ENCODE results near the gene MILR1. TPM values are rescaled to one million over a fixed set of nuclear protein-coding genes. Genes with fewer than 3 reads are reported as not detected.

Gene MILR1
- total and polyA plus RNA-seq, 2 experiments from 2014 or later = not detected

GRCh38 chr17:64470625-64471024, 21.7 kb downstream of the MILR1 start:
- H3K27ac ChIP-seq = no peak overlapping the region
- H3K4me3 ChIP-seq = no peak overlapping the region
- no peaks in the 10 kb centered on the region for H3K9me3 ChIP-seq (ENCODE audit: low read depth)
- no peak for DNase-seq (ENCODE audit: low read depth in 1 of 2, low spot score in 1 of 2)
- TF ChIP-seq, protein P1, sequence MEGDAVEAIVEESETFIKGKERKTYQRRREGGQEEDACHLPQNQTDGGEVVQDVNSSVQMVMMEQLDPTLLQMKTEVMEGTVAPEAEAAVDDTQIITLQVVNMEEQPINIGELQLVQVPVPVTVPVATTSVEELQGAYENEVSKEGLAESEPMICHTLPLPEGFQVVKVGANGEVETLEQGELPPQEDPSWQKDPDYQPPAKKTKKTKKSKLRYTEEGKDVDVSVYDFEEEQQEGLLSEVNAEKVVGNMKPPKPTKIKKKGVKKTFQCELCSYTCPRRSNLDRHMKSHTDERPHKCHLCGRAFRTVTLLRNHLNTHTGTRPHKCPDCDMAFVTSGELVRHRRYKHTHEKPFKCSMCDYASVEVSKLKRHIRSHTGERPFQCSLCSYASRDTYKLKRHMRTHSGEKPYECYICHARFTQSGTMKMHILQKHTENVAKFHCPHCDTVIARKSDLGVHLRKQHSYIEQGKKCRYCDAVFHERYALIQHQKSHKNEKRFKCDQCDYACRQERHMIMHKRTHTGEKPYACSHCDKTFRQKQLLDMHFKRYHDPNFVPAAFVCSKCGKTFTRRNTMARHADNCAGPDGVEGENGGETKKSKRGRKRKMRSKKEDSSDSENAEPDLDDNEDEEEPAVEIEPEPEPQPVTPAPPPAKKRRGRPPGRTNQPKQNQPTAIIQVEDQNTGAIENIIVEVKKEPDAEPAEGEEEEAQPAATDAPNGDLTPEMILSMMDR (IDR thresholded peaks at IDR 0.05; ENCODE audit: low read depth, low read length) = no peak
- H3K4me1 ChIP-seq (ENCODE audit: low read depth) = no peaks in the 10 kb centered on the region
- no peaks in the 10 kb centered on the region for H3K27me3 ChIP-seq
- H3K36me3 ChIP-seq = no peaks in the 10 kb centered on the region

GRCh38 chr17:64471440-64471839, 22.5 kb downstream of the MILR1 start:
- H3K36me3 ChIP-seq = no peaks in the 10 kb centered on the region
- no peaks in the 10 kb centered on the region for H3K27me3 ChIP-seq
- H3K4me3 ChIP-seq = no peak overlapping the region
- H3K9me3 ChIP-seq (ENCODE audit: low read depth) = no peaks in the 10 kb centered on the region
- no peak for DNase-seq (ENCODE audit: low read depth in 1 of 2, low spot score in 1 of 2)
- no peak overlapping the region for H3K27ac ChIP-seq
- no peaks in the 10 kb centered on the region for H3K4me1 ChIP-seq (ENCODE audit: low read depth)
- TF ChIP-seq, protein P1 (IDR thresholded peaks at IDR 0.05; ENCODE audit: low read depth, low read length) = no peak

- no peaks in the 10 kb centered on the region for H3K36me3 ChIP-seq
These were observed 23.6 kb downstream of the MILR1 start for GRCh38 chr17:64472564-64472963.

DNA sequence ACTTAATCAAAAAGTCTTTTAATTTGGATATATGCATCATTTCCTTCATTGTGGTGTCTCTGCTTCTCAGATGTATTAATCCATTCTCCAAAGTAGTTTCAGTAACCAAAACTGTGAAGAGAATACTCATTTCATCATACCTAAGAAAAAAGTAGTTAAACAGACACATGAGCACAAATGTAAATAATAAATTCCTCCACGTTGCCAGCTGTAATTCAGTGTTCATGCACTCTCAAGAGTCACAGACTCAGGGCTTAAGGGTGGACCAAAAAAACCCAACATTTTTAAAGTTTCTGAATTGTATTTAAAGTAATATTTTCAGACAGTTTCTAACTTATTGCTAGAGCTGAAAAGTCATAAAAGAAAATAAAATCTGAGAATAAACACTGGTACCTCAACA, 28.9 kb downstream of the MILR1 start:
- Histone ChIP-seq H3K4me3 (no peak overlapping the region), H3K9me3 (ENCODE audit: low read depth) (no peaks in the 10 kb centered on the region), H3K27me3 (no peaks in the 10 kb centered on the region), H3K27ac (no peak overlapping the region), H3K4me1 (ENCODE audit: low read depth) (no peaks in the 10 kb centered on the region), H3K36me3 (peaks cover 22% of the 10 kb centered on the region)
- no peak for DNase-seq (ENCODE audit: low read depth in 1 of 2, low spot score in 1 of 2)
- TF ChIP-seq, protein P1 (IDR thresholded peaks at IDR 0.05; ENCODE audit: low read depth, low read length) = no peak

More at GRCh38 chr17:64472564-64472963, 23.6 kb downstream of the MILR1 start:
- no peak overlapping the region for H3K27ac ChIP-seq
- H3K9me3 ChIP-seq (ENCODE audit: low read depth) = no peaks in the 10 kb centered on the region
- no peak for DNase-seq (ENCODE audit: low read depth in 1 of 2, low spot score in 1 of 2)
- no peak overlapping the region for H3K4me3 ChIP-seq
- TF ChIP-seq, protein P1 (IDR thresholded peaks at IDR 0.05; ENCODE audit: low read depth, low read length) = no peak
- H3K27me3 ChIP-seq = no peaks in the 10 kb centered on the region
- H3K4me1 ChIP-seq (ENCODE audit: low read depth) = no peaks in the 10 kb centered on the region

GRCh38 chr17:64480951-64481350, 32.0 kb downstream of the MILR1 start:
- no peak overlapping the region for H3K27ac ChIP-seq
- H3K36me3 ChIP-seq = peaks cover 34% of the 10 kb centered on the region
- no peak for DNase-seq (ENCODE audit: low read depth in 1 of 2, low spot score in 1 of 2)

More at GRCh38 chr17:64480951-64481350, 32.0 kb downstream of the MILR1 start:
- H3K4me3 ChIP-seq = no peak overlapping the region
- no peaks in the 10 kb centered on the region for H3K27me3 ChIP-seq
- H3K9me3 ChIP-seq (ENCODE audit: low read depth) = no peaks in the 10 kb centered on the region
- TF ChIP-seq, protein P1 (IDR thresholded peaks at IDR 0.05; ENCODE audit: low read depth, low read length) = no peak
- no peaks in the 10 kb centered on the region for H3K4me1 ChIP-seq (ENCODE audit: low read depth)

Measured in cardiac muscle cell (in vitro differentiated cells and primary cell).